DND-41 (cell line): ENCODE measurements around the gene ZDHHC16.

ENCODE experiments used
- ATAC-seq: fragments of 200-7000 bp; cut with Tn5 transposase; 3 replicates; pipeline ENCODE4 v1.9.1; 2021; ENCODE audit warnings: low read depth; ENCODE audit not compliant: insufficient read depth
- DNase-seq: peaks from one replicate; pipeline ENCODE4 v3.0.0-alpha.2; 2020
- H2AFZ ChIP-seq: 2 replicates; pipeline ENCODE4 v1.6.0; 2012; ENCODE audit warnings: low read depth, low read length
- H3K27ac ChIP-seq: 2 replicates; pipeline ENCODE4 v1.5.1; 2012; ENCODE audit warnings: low read length, inconsistent platforms
- H3K27me3 ChIP-seq: fragments of 200-600 bp; sonication (generic); 2 replicates; pipeline ENCODE4 v1.6.0; 2012; ENCODE audit warnings: low read length, mild to moderate bottlenecking, inconsistent platforms; ENCODE audit not compliant: insufficient read depth, poor library complexity
- H3K36me3 ChIP-seq: 2 replicates; pipeline ENCODE4 v1.5.1; 2012; ENCODE audit warnings: low read length, inconsistent platforms; ENCODE audit not compliant: insufficient read depth
- H3K4me1 ChIP-seq: 2 replicates; pipeline ENCODE4 v1.5.1; 2012; ENCODE audit warnings: mild to moderate bottlenecking, low read length; ENCODE audit not compliant: insufficient read depth
- H3K4me2 ChIP-seq: 2 replicates; pipeline ENCODE4 v1.6.0; 2012; ENCODE audit warnings: mild to moderate bottlenecking, moderate library complexity, low read length, inconsistent platforms; ENCODE audit not compliant: insufficient read depth
- H3K4me3 ChIP-seq, 2 experiments: fragments of 200-600 bp in 1 of 2; shearing (Covaris generic) in 1 of 2; 2 replicates each; pipeline ENCODE4 v1.5.1; 2012 to 2016; ENCODE audit warnings: inconsistent platforms in 2 of 2, low read length in 2 of 2, mild to moderate bottlenecking in 2 of 2, low read depth in 1 of 2, moderate library complexity in 1 of 2
- H3K79me2 ChIP-seq: 2 replicates; pipeline ENCODE4 v1.6.0; 2012; ENCODE audit warnings: low read length, inconsistent platforms; ENCODE audit not compliant: insufficient read depth
- H3K9ac ChIP-seq: 2 replicates; pipeline ENCODE4 v1.6.0; 2012; ENCODE audit warnings: low read depth, mild to moderate bottlenecking, inconsistent platforms, low read length, moderate library complexity
- H3K9me3 ChIP-seq: 2 replicates; pipeline ENCODE4 v1.5.1; 2012; ENCODE audit warnings: low read length, moderate library complexity, mild to moderate bottlenecking, inconsistent platforms; ENCODE audit not compliant: insufficient read depth, severe bottlenecking
- H4K20me1 ChIP-seq: 2 replicates; pipeline ENCODE4 v1.6.0; 2012; ENCODE audit warnings: low read length; ENCODE audit not compliant: insufficient read depth
- CTCF ChIP-seq: IDR thresholded peaks from 2 replicates; pipeline ENCODE4 v1.5.1; 2012; ENCODE audit warnings: borderline replicate concordance, low read length, moderate library complexity, mild to moderate bottlenecking; ENCODE audit not compliant: poor library complexity, severe bottlenecking; ENCODE audit errors: extremely low read depth
- EZH2 ChIP-seq: IDR thresholded peaks from 3 replicates; pipeline ENCODE4 v1.6.1; 2012; ENCODE audit warnings: borderline replicate concordance, low read depth, mild to moderate bottlenecking, moderate library complexity, low read length, inconsistent platforms; ENCODE audit not compliant: severe bottlenecking

ZDHHC16 gene

DNA sequence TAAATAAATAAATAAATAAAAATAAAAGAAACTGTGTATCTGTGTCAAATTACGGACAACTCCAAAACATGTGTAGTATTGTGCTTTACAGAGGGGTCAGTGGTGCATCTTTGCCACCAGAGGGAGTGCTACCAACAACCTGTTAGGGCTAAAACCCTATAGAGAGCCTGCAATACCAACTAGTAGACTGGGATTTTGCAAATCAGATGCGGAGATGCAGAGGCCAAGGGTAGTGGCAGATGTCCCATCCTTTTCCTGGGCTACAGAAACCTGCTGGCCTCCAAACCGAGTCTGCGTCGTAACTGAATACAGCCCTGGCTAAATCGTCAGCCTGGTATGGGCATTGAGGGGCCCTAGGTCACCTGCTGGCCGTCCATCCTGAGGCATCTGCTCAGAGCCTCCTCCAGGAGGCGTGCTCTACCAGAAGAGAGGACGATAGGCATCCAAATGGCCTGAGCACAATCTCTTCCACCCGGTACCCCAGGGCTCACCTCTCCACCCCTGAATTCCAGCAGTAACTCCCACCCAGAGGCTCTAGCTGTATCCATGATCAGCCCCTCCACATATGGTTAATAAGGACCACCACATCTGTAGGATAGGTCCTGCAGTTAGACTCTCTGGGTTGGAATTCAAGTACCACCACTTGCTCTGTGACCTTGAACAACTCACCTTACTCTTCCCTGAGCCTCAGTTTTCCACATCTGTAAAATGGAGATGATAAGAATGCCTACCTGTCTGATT is 38.6 kb upstream of the ZDHHC16 start:
- H3K4me3 ChIP-seq = no peak overlapping the region
- no peak overlapping the region for H3K4me2 ChIP-seq
- H3K9ac ChIP-seq = no peak overlapping the region
- H3K36me3 ChIP-seq = no peaks in the 10 kb centered on the region
- DNase-seq (peak; percentile 56), ATAC-seq (peak; percentile 99)
- peak overlapping the region; percentile 4 for H2AFZ ChIP-seq
- H3K27ac ChIP-seq = no peak overlapping the region
- H3K27me3 ChIP-seq = no peaks in the 10 kb centered on the region
- no peaks in the 10 kb centered on the region for H4K20me1 ChIP-seq
- 0 out of 2 replicates have a peak, but pooled peaks cover 3% of the 10 kb centered on the region for H3K4me1 ChIP-seq
- TF ChIP-seq EZH2 = no peak
- TF ChIP-seq CTCF = peak; percentile 83
- H3K9me3 ChIP-seq = no peaks in the 10 kb centered on the region
- H3K79me2 ChIP-seq = no peaks in the 10 kb centered on the region

DNA sequence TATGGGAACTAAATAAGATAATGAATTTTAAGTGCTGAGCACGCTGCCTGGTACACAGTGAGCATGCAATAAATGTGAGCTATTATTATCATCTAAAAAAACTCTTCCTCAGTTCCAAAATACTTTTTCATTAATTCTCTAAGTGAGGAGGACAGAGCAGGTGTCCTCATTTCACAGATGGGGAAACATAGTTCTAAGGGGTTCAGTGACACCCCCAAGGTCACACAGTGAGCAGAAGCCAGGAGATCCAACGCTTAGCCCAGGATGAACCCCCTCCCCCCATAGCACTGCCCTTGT is 38.1 kb upstream of the ZDHHC16 start:
- H2AFZ ChIP-seq = no peak overlapping the region
- DNase-seq = no peak
- H3K9me3 ChIP-seq = no peaks in the 10 kb centered on the region
- H3K9ac ChIP-seq = no peak overlapping the region
- H3K36me3 ChIP-seq = no peaks in the 10 kb centered on the region
- no peak overlapping the region for H3K4me3 ChIP-seq
- no peak overlapping the region for H3K27ac ChIP-seq
- H3K4me1 ChIP-seq = 0 out of 2 replicates have a peak, but pooled peaks cover 3% of the 10 kb centered on the region
- no peak overlapping the region for H3K4me2 ChIP-seq
- TF ChIP-seq EZH2 (no peak), CTCF (no peak)
- H3K27me3 ChIP-seq = no peaks in the 10 kb centered on the region
- ATAC-seq = no peak
- H4K20me1 ChIP-seq = no peaks in the 10 kb centered on the region
- no peaks in the 10 kb centered on the region for H3K79me2 ChIP-seq

DNA sequence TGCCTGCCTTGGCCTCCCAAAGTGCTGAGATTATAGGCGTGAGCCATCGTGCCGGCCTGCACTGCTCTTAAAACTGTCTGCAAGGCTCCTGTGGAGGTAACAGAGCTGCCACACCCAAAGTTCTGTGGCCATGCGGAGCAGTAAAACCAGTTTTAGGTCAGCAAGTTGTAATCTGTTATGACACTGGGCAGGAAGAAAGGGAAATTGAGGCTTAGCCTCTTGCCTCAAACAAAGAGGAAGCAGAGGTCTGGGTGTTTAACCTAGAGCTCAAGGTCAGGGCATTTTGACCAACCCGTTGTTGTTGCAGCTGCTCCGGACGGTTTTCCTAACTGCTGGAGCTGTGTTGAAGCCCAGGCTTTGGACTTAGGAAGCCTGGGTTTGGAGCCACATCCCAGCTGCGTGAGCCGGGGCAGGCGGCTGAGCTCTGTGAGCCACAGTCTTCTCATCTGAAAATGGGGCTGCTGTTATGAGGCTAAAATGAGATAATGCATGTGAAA is 37.4 kb upstream of the ZDHHC16 start:
- H3K36me3 ChIP-seq = no peaks in the 10 kb centered on the region
- DNase-seq (no peak), ATAC-seq (no peak)
- H3K79me2 ChIP-seq = no peaks in the 10 kb centered on the region
- no peak overlapping the region for H3K9ac ChIP-seq
- no peak overlapping the region for H3K27ac ChIP-seq
- 0 out of 2 replicates have a peak, but pooled peaks cover 6% of the 10 kb centered on the region for H3K4me1 ChIP-seq
- TF ChIP-seq EZH2 = no peak
- TF ChIP-seq CTCF = no peak
- H2AFZ ChIP-seq = no peak overlapping the region
- no peaks in the 10 kb centered on the region for H4K20me1 ChIP-seq
- H3K4me3 ChIP-seq = no peak overlapping the region
- H3K27me3 ChIP-seq = no peaks in the 10 kb centered on the region
- H3K9me3 ChIP-seq = no peaks in the 10 kb centered on the region
- no peak overlapping the region for H3K4me2 ChIP-seq
